ENCODE measurements around the gene TSPAN8.
"Not testable (repeated sequence)": the region's sequence is repeated elsewhere in the genome, so short reads cannot be mapped to it uniquely, and the experiment has no call there.

The TSPAN8 gene

GRCh38 chr12:71157601-71158233, at the start of gene TSPAN8:
TSS of gene TSPAN8 (minus strand) at chr12:71157999. CDS start at chr12:71157678, 321 bp downstream.
- DNase-seq = no peak

- DNase-seq = no peak
These were observed 43.4 kb upstream of the TSPAN8 start for GRCh38 chr12:71201136-71201679.

GRCh38 chr12:71200706-71201105, 42.9 kb upstream of the TSPAN8 start:
- no peak for DNase-seq

- DNase-seq = no peak
These were observed 39.7 kb upstream of the TSPAN8 start for GRCh38 chr12:71197460-71197859.

- DNase-seq = no peak
These were observed 37.6 kb upstream of the TSPAN8 start for GRCh38 chr12:71195338-71195896.

GRCh38 chr12:71194657-71195056, 36.9 kb upstream of the TSPAN8 start:
- no peak for DNase-seq

- DNase-seq = no peak
These were observed 35.2 kb upstream of the TSPAN8 start for GRCh38 chr12:71193041-71193440.

GRCh38 chr12:71191509-71192196, 33.9 kb upstream of the TSPAN8 start:
- DNase-seq = no peak

GRCh38 chr12:71190822-71191221, 33.0 kb upstream of the TSPAN8 start:
- no peak for DNase-seq

- DNase-seq = no peak
These were observed 29.6 kb upstream of the TSPAN8 start for GRCh38 chr12:71187379-71187778.

- no peak for DNase-seq
These were observed 28.9 kb upstream of the TSPAN8 start for GRCh38 chr12:71186571-71187288.

GRCh38 chr12:71183846-71184245, 26.0 kb upstream of the TSPAN8 start:
- DNase-seq = no peak

GRCh38 chr12:71183018-71183417, 25.2 kb upstream of the TSPAN8 start:
- no peak for DNase-seq

- no peak for DNase-seq
These were observed 20.4 kb upstream of the TSPAN8 start for GRCh38 chr12:71178162-71178561.

- no peak for DNase-seq
These were observed 17.0 kb upstream of the TSPAN8 start for GRCh38 chr12:71174825-71175224.

GRCh38 chr12:71174146-71174545, 16.3 kb upstream of the TSPAN8 start:
- no peak for DNase-seq

- DNase-seq = no peak
These were observed 12.7 kb upstream of the TSPAN8 start for GRCh38 chr12:71170456-71170855.

GRCh38 chr12:71169286-71169685, 11.5 kb upstream of the TSPAN8 start:
- no peak for DNase-seq

- no peak for DNase-seq
These were observed 9.2 kb upstream of the TSPAN8 start for GRCh38 chr12:71166862-71167496.

GRCh38 chr12:71166280-71166679, 8.5 kb upstream of the TSPAN8 start:
- no peak for DNase-seq

- DNase-seq = not testable (repeated sequence)
These were observed 8.0 kb upstream of the TSPAN8 start for GRCh38 chr12:71165780-71166179.

GRCh38 chr12:71164568-71165197, 6.9 kb upstream of the TSPAN8 start:
- no peak for DNase-seq
